SK-N-SH (cell line): Measurements from ENCODE around the gene HBG1. TPM values are rescaled to one million over a fixed set of nuclear protein-coding genes. Genes with fewer than 3 reads are reported as not detected.

Source experiments
- CTCF ChIA-PET: fragments of 300-600, 350-600 bp; formaldehyde crosslinking; extraction: SDS; loops from one replicate; lab custom pipeline; 2021; lab: Yijun Ruan, JAX
- POLR2A ChIA-PET: fragments of 350-600 bp; sonication (Branson Sonifier 250); formaldehyde crosslinking; extraction: SDS; loops from one replicate; lab custom pipeline; 2020; ENCODE audit warnings: antibody characterized with exemption, inconsistent platforms; lab: Yijun Ruan, JAX
- DNase-seq: peaks from one replicate; pipeline ENCODE4 v3.0.0; 2012
- H2AFZ ChIP-seq: fragments of 200-600 bp; sonication (generic); 2 replicates; pipeline ENCODE4 v1.8.1; 2016; ENCODE audit warnings: antibody characterized with exemption, mild to moderate bottlenecking, low read depth
- H3F3A ChIP-seq: fragments of 200-600 bp; sonication (generic); replicated peaks from 2 replicates; pipeline ENCODE3; 2016; ENCODE audit warnings: antibody characterized with exemption, mild to moderate bottlenecking; ENCODE audit not compliant: insufficient read depth
- H3K27ac ChIP-seq, 2 experiments: fragments of 200-500 bp in 1 of 2; fragments of 200-600 bp in 1 of 2; sonication (Bioruptor generic) in 1 of 2; sonication (generic), shearing (Covaris generic) in 1 of 2; 2 replicates each; pipeline versions ENCODE4 v1.5.1 to v1.6.1; 2014 to 2016; ENCODE audit warnings: low read depth in 2 of 2, inconsistent platforms in 1 of 2, low read length in 1 of 2, mild to moderate bottlenecking in 1 of 2, mixed read lengths in 1 of 2
- H3K27me3 ChIP-seq: fragments of 200-600 bp; sonication (generic), shearing (Covaris generic); 2 replicates; pipeline ENCODE4 v1.6.1; 2016; ENCODE audit warnings: mixed run types; ENCODE audit not compliant: insufficient read depth
- H3K36me3 ChIP-seq, 2 experiments: fragments of 200-500 bp in 1 of 2; fragments of 200-600 bp in 1 of 2; sonication (Bioruptor generic) in 1 of 2; sonication (generic) in 1 of 2; replicated peaks in 1 of 2; 2 replicates each; pipeline versions ENCODE3 to v1.5.1; 2014 to 2016; ENCODE audit warnings: low read length in 1 of 2, mild to moderate bottlenecking in 1 of 2; ENCODE audit not compliant: insufficient read depth in 2 of 2, control insufficient read depth in 1 of 2
- H3K4me1 ChIP-seq, 2 experiments: fragments of 200-500 bp in 1 of 2; fragments of 200-600 bp in 1 of 2; sonication (Bioruptor generic) in 1 of 2; sonication (generic), shearing (Covaris generic) in 1 of 2; 2 replicates each; pipeline versions ENCODE4 v1.5.1 to v1.6.1; 2014 to 2016; ENCODE audit warnings: low read depth in 1 of 2, low read length in 1 of 2, mixed run types in 1 of 2; ENCODE audit not compliant: insufficient read depth in 2 of 2, control insufficient read depth in 1 of 2
- H3K4me2 ChIP-seq: fragments of 200-600 bp; sonication (generic), shearing (Covaris generic); 2 replicates; pipeline ENCODE4 v1.6.1; 2017; ENCODE audit warnings: mixed run types
- H3K4me3 ChIP-seq, 2 experiments: fragments of 200-500 bp in 1 of 2; fragments of 200-600 bp in 1 of 2; sonication (Bioruptor generic) in 1 of 2; sonication (generic), shearing (Covaris generic) in 1 of 2; 2 replicates each; pipeline versions ENCODE4 v1.5.1 to v1.8.1; 2014 to 2016; ENCODE audit warnings: low read depth in 2 of 2, inconsistent platforms in 1 of 2, low read length in 1 of 2, mild to moderate bottlenecking in 1 of 2, mixed read lengths in 1 of 2, moderate library complexity in 1 of 2
- H3K79me2 ChIP-seq: fragments of 200-600 bp; sonication (generic); 2 replicates; pipeline ENCODE4 v1.8.1; 2017; ENCODE audit warnings: mild to moderate bottlenecking; ENCODE audit not compliant: insufficient read depth
- H3K9ac ChIP-seq: fragments of 200-600 bp; sonication (generic); 2 replicates; pipeline ENCODE4 v1.6.1; 2017; ENCODE audit warnings: mixed run types
- H3K9me2 ChIP-seq: fragments of 200-600 bp; sonication (generic); 2 replicates; pipeline ENCODE4 v1.6.1; 2017; ENCODE audit warnings: mixed run types
- H3K9me3 ChIP-seq: fragments of 200-600 bp; sonication (generic); 2 replicates; pipeline ENCODE4 v1.6.1; 2017; ENCODE audit warnings: mixed run types, mild to moderate bottlenecking, moderate library complexity
- H4K20me1 ChIP-seq: fragments of 200-600 bp; sonication (generic); 2 replicates; pipeline ENCODE4 v1.6.1; 2017; ENCODE audit warnings: mild to moderate bottlenecking, mixed run types; ENCODE audit not compliant: insufficient read depth
- ELF1 ChIP-seq: IDR thresholded peaks from 2 replicates; pipeline ENCODE4 v1.4.0; 2012
- EZH2phosphoT487 ChIP-seq: fragments of 200-600 bp; sonication (generic); IDR thresholded peaks from 2 replicates; pipeline ENCODE4 v1.6.1; 2017; ENCODE audit warnings: low read depth, mixed run types, mild to moderate bottlenecking, antibody characterized with exemption, moderate library complexity, borderline replicate concordance
- FOXJ3 ChIP-seq: sonication (generic); formaldehyde crosslinking; IDR thresholded peaks from 2 replicates; pipeline ENCODE4 v1.5.1; 2020; ENCODE audit warnings: mild to moderate bottlenecking, missing genetic modification reagents
- FOXM1 ChIP-seq: IDR thresholded peaks from 2 replicates; pipeline ENCODE4 v1.4.0; 2012; ENCODE audit warnings: low read depth, mild to moderate bottlenecking
- GABPA ChIP-seq: IDR thresholded peaks from 2 replicates; pipeline ENCODE4 v1.4.0; 2012; ENCODE audit warnings: low read depth, mild to moderate bottlenecking
- JUND ChIP-seq: IDR thresholded peaks from 2 replicates; pipeline ENCODE4 v1.4.0; 2012
- MAX ChIP-seq: IDR thresholded peaks from 2 replicates; pipeline ENCODE4 v1.4.0; 2012; ENCODE audit warnings: low read depth
- MXI1 ChIP-seq: IDR thresholded peaks from 2 replicates; pipeline ENCODE4 v1.6.1; 2012; ENCODE audit warnings: mild to moderate bottlenecking, low read depth, low read length, improper control_type of control experiment
- NFIC ChIP-seq: IDR thresholded peaks from 2 replicates; pipeline ENCODE4 v1.4.0; 2012; ENCODE audit warnings: borderline replicate concordance
- NRF1 ChIP-seq: IDR thresholded peaks from 2 replicates; pipeline ENCODE4 v1.6.1; 2012; ENCODE audit warnings: low read depth, mild to moderate bottlenecking, low read length
- RAD21 ChIP-seq: IDR thresholded peaks from 2 replicates; pipeline ENCODE4 v1.6.1; 2012; ENCODE audit warnings: mild to moderate bottlenecking, low read length
- RCOR1 ChIP-seq: fragments of 150-350 bp; IDR thresholded peaks from 2 replicates; pipeline ENCODE4 v1.6.1; 2017; ENCODE audit warnings: antibody characterized with exemption, low read length
- SIN3A ChIP-seq: IDR thresholded peaks from 2 replicates; pipeline ENCODE4 v1.6.1; 2012; ENCODE audit warnings: low read depth, mild to moderate bottlenecking, low read length, moderate library complexity, borderline replicate concordance
- TAF1 ChIP-seq: IDR thresholded peaks from 2 replicates; pipeline ENCODE4 v1.6.1; 2012; ENCODE audit warnings: low read depth, mild to moderate bottlenecking, low read length, moderate library complexity, borderline replicate concordance
- TCF12 ChIP-seq: IDR thresholded peaks from 2 replicates; pipeline ENCODE4 v1.4.0; 2012
- ZBTB33 ChIP-seq: IDR thresholded peaks from 2 replicates; pipeline ENCODE4 v1.4.0; 2012; ENCODE audit warnings: low read depth, borderline replicate concordance
- WGBS: methylation state at CpG from one replicate; pipeline ENCODE4 v1.1.6; 2017; ENCODE audit warnings: low lambda C conversion rate; 5-methylcytosine and 5-hydroxymethylcytosine counted together
- polyA plus RNA-seq, 3 experiments: library from polyadenylated mRNA; depleted of rRNA; stranded (reverse); fragments of >200 nt; gene quantifications; 2 replicates each; pipeline ENCODE4 v1.2.3, GENCODE V29; 2012
- TF ChIP-seq, protein P1 (sequence below): fragments of 200-600 bp; sonication (generic); IDR thresholded peaks from 2 replicates; pipeline ENCODE4 v1.6.1; 2017; ENCODE audit warnings: antibody characterized with exemption, mild to moderate bottlenecking, moderate library complexity
- TF ChIP-seq, protein P2 (sequence below): fragments of 150-350 bp; IDR thresholded peaks from 2 replicates; pipeline ENCODE4 v1.6.1; 2016; ENCODE audit warnings: mild to moderate bottlenecking, low read depth, low read length
- TF ChIP-seq, protein P3 (sequence below): IDR thresholded peaks from 2 replicates; pipeline ENCODE4; 2012

HBG1 gene
- polyA plus RNA-seq, 1 of the 3 experiments (the other 2 are of a cell fraction): not detected

DNA sequence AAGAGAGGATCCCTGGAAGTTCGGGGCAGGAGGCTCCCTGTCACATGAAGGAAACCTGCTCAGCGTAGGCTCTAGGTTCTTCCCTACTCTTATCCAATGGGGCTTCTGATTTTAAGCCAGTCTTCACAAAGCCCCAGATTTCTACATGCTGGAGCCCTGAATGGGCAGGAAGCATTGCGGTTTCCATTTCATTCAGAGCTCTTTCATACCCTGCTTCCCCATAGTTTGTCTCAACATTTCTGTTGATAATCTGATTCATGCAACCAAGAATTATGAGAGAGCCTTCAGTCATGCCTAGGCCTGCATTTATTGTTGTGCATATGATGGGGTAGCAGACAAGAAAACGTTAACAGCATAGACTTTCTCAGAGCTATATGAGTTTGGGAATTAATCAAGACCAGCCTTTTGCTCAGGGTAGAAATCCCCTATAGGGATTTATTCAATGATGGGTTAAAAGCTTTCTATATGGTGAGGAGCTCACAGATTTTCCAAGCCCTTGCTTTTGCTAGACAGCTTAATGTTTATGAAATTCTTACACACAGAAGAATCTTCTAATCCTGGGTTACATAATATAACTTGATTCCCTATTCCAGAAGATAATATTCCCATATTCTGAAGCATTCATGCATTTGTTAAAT, 36.2 kb upstream of the HBG1 start:
- Histone ChIP-seq H3K9ac (no peak overlapping the region), H3K27me3 (no peaks in the 10 kb centered on the region), H3K27ac (no peak overlapping the region), H3K4me3 (no peak overlapping the region), H3K4me1 (no peaks in the 10 kb centered on the region), H3K9me2 (no peaks in the 10 kb centered on the region), H3F3A (no peaks in the 10 kb centered on the region), H3K79me2 (no peaks in the 10 kb centered on the region), H3K36me3 (no peaks in the 10 kb centered on the region), H3K9me3 (no peaks in the 10 kb centered on the region), H4K20me1 (no peaks in the 10 kb centered on the region), H3K4me2 (no peak overlapping the region), H2AFZ (no peak overlapping the region)
- 4% methylated on average over 4 of the region's 4 CpGs for WGBS
- DNase-seq: no peak
- TF ChIP-seq TCF12 (no peak), ELF1 (no peak), TAF1 (no peak), MAX (no peak), MXI1 (no peak), NRF1 (no peak), SIN3A (no peak), GABPA (no peak), EZH2phosphoT487 (no peak), FOXJ3 (CRISPR knock-in tag) (no peak), RAD21 (no peak), NFIC (no peak), FOXM1 (no peak), ZBTB33 (no peak), RCOR1 (no peak), JUND (no peak)
- TF ChIP-seq, protein P1, sequence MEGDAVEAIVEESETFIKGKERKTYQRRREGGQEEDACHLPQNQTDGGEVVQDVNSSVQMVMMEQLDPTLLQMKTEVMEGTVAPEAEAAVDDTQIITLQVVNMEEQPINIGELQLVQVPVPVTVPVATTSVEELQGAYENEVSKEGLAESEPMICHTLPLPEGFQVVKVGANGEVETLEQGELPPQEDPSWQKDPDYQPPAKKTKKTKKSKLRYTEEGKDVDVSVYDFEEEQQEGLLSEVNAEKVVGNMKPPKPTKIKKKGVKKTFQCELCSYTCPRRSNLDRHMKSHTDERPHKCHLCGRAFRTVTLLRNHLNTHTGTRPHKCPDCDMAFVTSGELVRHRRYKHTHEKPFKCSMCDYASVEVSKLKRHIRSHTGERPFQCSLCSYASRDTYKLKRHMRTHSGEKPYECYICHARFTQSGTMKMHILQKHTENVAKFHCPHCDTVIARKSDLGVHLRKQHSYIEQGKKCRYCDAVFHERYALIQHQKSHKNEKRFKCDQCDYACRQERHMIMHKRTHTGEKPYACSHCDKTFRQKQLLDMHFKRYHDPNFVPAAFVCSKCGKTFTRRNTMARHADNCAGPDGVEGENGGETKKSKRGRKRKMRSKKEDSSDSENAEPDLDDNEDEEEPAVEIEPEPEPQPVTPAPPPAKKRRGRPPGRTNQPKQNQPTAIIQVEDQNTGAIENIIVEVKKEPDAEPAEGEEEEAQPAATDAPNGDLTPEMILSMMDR: no peak
- TF ChIP-seq, protein P2, sequence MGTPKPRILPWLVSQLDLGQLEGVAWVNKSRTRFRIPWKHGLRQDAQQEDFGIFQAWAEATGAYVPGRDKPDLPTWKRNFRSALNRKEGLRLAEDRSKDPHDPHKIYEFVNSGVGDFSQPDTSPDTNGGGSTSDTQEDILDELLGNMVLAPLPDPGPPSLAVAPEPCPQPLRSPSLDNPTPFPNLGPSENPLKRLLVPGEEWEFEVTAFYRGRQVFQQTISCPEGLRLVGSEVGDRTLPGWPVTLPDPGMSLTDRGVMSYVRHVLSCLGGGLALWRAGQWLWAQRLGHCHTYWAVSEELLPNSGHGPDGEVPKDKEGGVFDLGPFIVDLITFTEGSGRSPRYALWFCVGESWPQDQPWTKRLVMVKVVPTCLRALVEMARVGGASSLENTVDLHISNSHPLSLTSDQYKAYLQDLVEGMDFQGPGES: no peak
- TF ChIP-seq, protein P3, sequence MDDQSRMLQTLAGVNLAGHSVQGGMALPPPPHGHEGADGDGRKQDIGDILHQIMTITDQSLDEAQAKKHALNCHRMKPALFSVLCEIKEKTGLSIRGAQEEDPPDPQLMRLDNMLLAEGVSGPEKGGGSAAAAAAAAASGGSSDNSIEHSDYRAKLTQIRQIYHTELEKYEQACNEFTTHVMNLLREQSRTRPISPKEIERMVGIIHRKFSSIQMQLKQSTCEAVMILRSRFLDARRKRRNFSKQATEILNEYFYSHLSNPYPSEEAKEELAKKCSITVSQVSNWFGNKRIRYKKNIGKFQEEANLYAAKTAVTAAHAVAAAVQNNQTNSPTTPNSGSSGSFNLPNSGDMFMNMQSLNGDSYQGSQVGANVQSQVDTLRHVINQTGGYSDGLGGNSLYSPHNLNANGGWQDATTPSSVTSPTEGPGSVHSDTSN: no peak
- ChIA-PET CTCF (no interaction called here), POLR2A (no interaction called here)
